B cell (primary cell): Measurements from ENCODE around the gene FIBCD1. TPM values are rescaled to one million over a fixed set of nuclear protein-coding genes. Genes with fewer than 3 reads are reported as not detected.

ENCODE experiments used
- ATAC-seq: fragments of 200-7000 bp; cut with Tn5 transposase; one replicate; pipeline ENCODE4 v1.10.0; 2021; ENCODE audit warnings: low read depth, mild to moderate bottlenecking, moderate number of reproducible peaks, moderate library complexity
- CTCF ChIA-PET: fragments of 350-600 bp; sonication (Branson Sonifier 250); formaldehyde crosslinking; loops from one replicate; lab custom pipeline; 2021; ENCODE audit warnings: antibody characterized with exemption, inconsistent platforms; lab: Charles Lee
- POLR2A ChIA-PET: fragments of 350-600 bp; sonication (Branson Sonifier 250); formaldehyde crosslinking; loops from one replicate; lab custom pipeline; 2021; ENCODE audit warnings: antibody characterized with exemption; lab: Charles Lee
- DNase-seq: peaks from one replicate; pipeline ENCODE4 v3.0.0; 2013
- H2AFZ ChIP-seq: 2 replicates; pipeline ENCODE4 v1.6.1; 2012; ENCODE audit warnings: mild to moderate bottlenecking, low read depth, low read length; ENCODE audit not compliant: insufficient read depth, poor library complexity, severe bottlenecking
- H3K27ac ChIP-seq, 2 donors: 1 replicate in 1 of 2; 2 replicates in 1 of 2; pipeline ENCODE4 v1.5.1; 2012 to 2013; ENCODE audit warnings: low read length in 2 of 2, mild to moderate bottlenecking in 2 of 2, moderate library complexity in 1 of 2
- H3K27me3 ChIP-seq, 4 experiments: fragments of 200-600 bp in 1 of 4; sonication (generic) in 1 of 4; replicated peaks in 1 of 4; 1 replicate in 2 of 4; 2 replicates in 2 of 4; pipeline versions ENCODE4 v1.6.1 to v1.7.0; 2013 to 2016; ENCODE audit warnings: low read length in 3 of 4, mild to moderate bottlenecking in 2 of 4, mixed read lengths in 1 of 4, moderate library complexity in 1 of 4; ENCODE audit not compliant: insufficient read depth in 4 of 4, control insufficient read depth in 3 of 4; ENCODE audit errors: control extremely low read depth in 1 of 4
- H3K36me3 ChIP-seq, 2 experiments: replicated peaks in 1 of 2; 1 replicate in 1 of 2; 2 replicates in 1 of 2; pipeline versions ENCODE4 v1.6.1 to v1.7.1; 2013; ENCODE audit warnings: low read length in 1 of 2; ENCODE audit not compliant: insufficient read depth in 2 of 2, control insufficient read depth in 1 of 2; ENCODE audit errors: control extremely low read depth in 1 of 2, extremely low read depth in 1 of 2
- H3K4me1 ChIP-seq, 2 donors: fragments of 200-600 bp in 1 of 2; sonication (generic) in 1 of 2; 1 replicate in 1 of 2; 2 replicates in 1 of 2; pipeline versions ENCODE4 v1.5.1 to v1.6.1; 2013 to 2017; ENCODE audit warnings: low read length in 2 of 2; ENCODE audit not compliant: control insufficient read depth in 2 of 2, insufficient read depth in 2 of 2
- H3K4me2 ChIP-seq: replicated peaks from 2 replicates; pipeline ENCODE3; 2012; ENCODE audit warnings: mild to moderate bottlenecking, low read depth, low read length; ENCODE audit not compliant: poor library complexity, severe bottlenecking
- H3K4me3 ChIP-seq, 5 experiments: fragments of 200-600 bp in 1 of 5; sonication (generic) in 1 of 5; 1 replicate in 3 of 5; 2 replicates in 2 of 5; pipeline versions ENCODE4 v1.5.1 to v1.7.0; 2011 to 2016; ENCODE audit warnings: low read length in 4 of 5, mild to moderate bottlenecking in 4 of 5, low read depth in 2 of 5, control low read depth in 1 of 5, moderate library complexity in 1 of 5; ENCODE audit not compliant: insufficient read depth in 1 of 5; ENCODE audit errors: control extremely low read depth in 1 of 5, extremely low read depth in 1 of 5
- H3K79me2 ChIP-seq: fragments of 200-600 bp; sonication (generic); one replicate; pipeline ENCODE4 v1.6.0; 2016; ENCODE audit warnings: low read length; ENCODE audit not compliant: control insufficient read depth, insufficient read depth
- H3K9ac ChIP-seq: fragments of 200-600 bp; sonication (generic); 2 replicates; pipeline ENCODE4 v1.6.1; 2017; ENCODE audit warnings: mild to moderate bottlenecking, low read length, moderate library complexity
- H3K9me3 ChIP-seq, 3 donors: one replicate each; pipeline versions ENCODE4 v1.6.1 to v1.7.1; 2013; ENCODE audit warnings: low read length in 2 of 3; ENCODE audit not compliant: control insufficient read depth in 2 of 3, insufficient read depth in 1 of 3; ENCODE audit errors: control extremely low read depth in 1 of 3
- H4K20me1 ChIP-seq: 2 replicates; pipeline ENCODE4 v1.6.0; 2012; ENCODE audit warnings: mild to moderate bottlenecking, low read length; ENCODE audit not compliant: insufficient read depth, control insufficient read depth, poor library complexity, severe bottlenecking
- H3K27ac Mint-ChIP-seq: one replicate; pipeline ENCODE4 v1.8.0; 2021; ENCODE audit warnings: mixed read lengths
- H3K27me3 Mint-ChIP-seq: one replicate; pipeline ENCODE4 v1.8.0; 2021; ENCODE audit warnings: mixed read lengths
- H3K4me1 Mint-ChIP-seq: one replicate; pipeline ENCODE4 v1.8.0; 2021; ENCODE audit warnings: mixed read lengths
- H3K4me3 Mint-ChIP-seq: one replicate; pipeline ENCODE4 v1.8.0; 2021; ENCODE audit warnings: mixed read lengths
- H3K9me3 Mint-ChIP-seq: one replicate; pipeline ENCODE4 v1.8.0; 2022; ENCODE audit warnings: mixed read lengths; ENCODE audit not compliant: insufficient read depth
- EZH2 ChIP-seq: IDR thresholded peaks from 2 replicates; pipeline ENCODE4 v1.6.1; 2012; ENCODE audit warnings: borderline replicate concordance, low read depth, mild to moderate bottlenecking, moderate library complexity, low read length; ENCODE audit not compliant: insufficient read depth, poor library complexity, severe bottlenecking
- WGBS: methylation state at CpG from one replicate; pipeline ENCODE4 v1.1.5; 2013; ENCODE audit warnings: missing lambda C conversion rate; ENCODE audit not compliant: insufficient coverage; 5-methylcytosine and 5-hydroxymethylcytosine counted together
- intact Hi-C: fragments of 100-400 bp; cut with micrococcal nuclease; formaldehyde crosslinking; loops from one replicate; pipeline ENCODE4 v1.10.0; 2022
- polyA plus RNA-seq: library from polyadenylated mRNA; depleted of rRNA; stranded (reverse); fragments of >200 nt; gene quantifications from 2 replicates; pipeline ENCODE4 v1.2.3, GENCODE V29; 2012
- total RNA-seq, 2 donors: library from RNA; stranded (reverse); fragments of 120-200 nt in 1 of 2; gene quantifications; 1 replicate in 1 of 2; 2 replicates in 1 of 2; pipeline versions ENCODE4 v1.2.3 to v1.2.4, GENCODE V29; 2013 to 2022
- TF ChIP-seq, protein P1 (sequence below): fragments of 200-600 bp; IDR thresholded peaks from one replicate; pipeline ENCODE4 v1.8.0; 2022; ENCODE audit warnings: antibody characterized with exemption, mild to moderate bottlenecking

Gene FIBCD1
- total and polyA plus RNA-seq, 2 donors (not counting 1 experiment from before 2014, with no cell fraction given): not detected

DNA sequence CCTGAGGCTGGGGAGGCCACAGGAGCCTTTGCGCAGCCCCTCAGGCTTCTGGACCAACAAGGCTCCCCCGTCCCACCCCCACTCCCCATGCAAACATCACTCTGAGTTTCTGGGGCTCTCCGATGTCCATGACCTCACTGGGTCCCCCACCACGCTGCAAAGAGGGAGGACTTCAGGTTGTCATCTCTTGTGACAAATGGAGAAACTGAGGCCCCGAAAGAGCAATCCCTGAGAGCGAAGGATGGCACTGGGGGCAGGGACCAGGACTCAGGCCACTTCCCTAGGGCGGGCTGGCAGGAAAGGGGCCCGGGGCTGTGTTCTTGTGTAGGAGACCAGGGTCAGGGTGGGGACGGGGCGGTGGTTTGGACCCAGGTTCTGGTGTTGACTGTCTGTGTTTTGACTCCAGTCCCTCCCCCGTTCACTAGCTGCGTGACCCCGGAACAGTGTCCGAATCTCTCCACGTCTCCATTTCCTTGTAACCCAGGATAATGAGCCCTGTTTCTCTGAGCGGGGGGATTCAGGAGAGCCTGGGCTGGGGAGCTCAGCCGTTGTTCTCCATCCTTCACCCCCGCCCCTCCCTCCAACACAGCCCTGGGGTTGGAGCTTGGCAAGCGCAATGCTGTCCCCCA, 13.9 kb downstream of the FIBCD1 start:
- Histone ChIP-seq H3K27me3 (peaks cover 0 to 3% (median 1%) of the 10 kb centered on the region in 4 experiments), H3K4me2 (no peak overlapping the region), H3K9me3 (no peaks in the 10 kb centered on the region), H2AFZ (no peak overlapping the region), H4K20me1 (no peaks in the 10 kb centered on the region), H3K27ac (no peak overlapping the region), H3K4me1 (peaks cover 0 to 7% of the 10 kb centered on the region in 2 donors), H3K79me2 (no peaks in the 10 kb centered on the region), H3K36me3 (no peaks in the 10 kb centered on the region), H3K9ac (no peak overlapping the region), H3K4me3 (no peak overlapping the region)
- H3K4me1 Mint-ChIP-seq: peaks cover 11% of the 10 kb centered on the region
- ATAC-seq (no peak), DNase-seq (no peak)
- H3K4me3 Mint-ChIP-seq: no peak overlapping the region
- CTCF ChIA-PET: no interaction called here
- 88% methylated on average over 18 of the region's 19 CpGs for WGBS
- H3K9me3 Mint-ChIP-seq: no peaks in the 10 kb centered on the region
- H3K27ac Mint-ChIP-seq: no peak overlapping the region
- peaks cover 35% of the 10 kb centered on the region for H3K27me3 Mint-ChIP-seq
- intact Hi-C loops: no loop called here
- POLR2A ChIA-PET: no interaction called here
- no peak for TF ChIP-seq EZH2
- TF ChIP-seq, protein P1, sequence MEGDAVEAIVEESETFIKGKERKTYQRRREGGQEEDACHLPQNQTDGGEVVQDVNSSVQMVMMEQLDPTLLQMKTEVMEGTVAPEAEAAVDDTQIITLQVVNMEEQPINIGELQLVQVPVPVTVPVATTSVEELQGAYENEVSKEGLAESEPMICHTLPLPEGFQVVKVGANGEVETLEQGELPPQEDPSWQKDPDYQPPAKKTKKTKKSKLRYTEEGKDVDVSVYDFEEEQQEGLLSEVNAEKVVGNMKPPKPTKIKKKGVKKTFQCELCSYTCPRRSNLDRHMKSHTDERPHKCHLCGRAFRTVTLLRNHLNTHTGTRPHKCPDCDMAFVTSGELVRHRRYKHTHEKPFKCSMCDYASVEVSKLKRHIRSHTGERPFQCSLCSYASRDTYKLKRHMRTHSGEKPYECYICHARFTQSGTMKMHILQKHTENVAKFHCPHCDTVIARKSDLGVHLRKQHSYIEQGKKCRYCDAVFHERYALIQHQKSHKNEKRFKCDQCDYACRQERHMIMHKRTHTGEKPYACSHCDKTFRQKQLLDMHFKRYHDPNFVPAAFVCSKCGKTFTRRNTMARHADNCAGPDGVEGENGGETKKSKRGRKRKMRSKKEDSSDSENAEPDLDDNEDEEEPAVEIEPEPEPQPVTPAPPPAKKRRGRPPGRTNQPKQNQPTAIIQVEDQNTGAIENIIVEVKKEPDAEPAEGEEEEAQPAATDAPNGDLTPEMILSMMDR: no peak

DNA sequence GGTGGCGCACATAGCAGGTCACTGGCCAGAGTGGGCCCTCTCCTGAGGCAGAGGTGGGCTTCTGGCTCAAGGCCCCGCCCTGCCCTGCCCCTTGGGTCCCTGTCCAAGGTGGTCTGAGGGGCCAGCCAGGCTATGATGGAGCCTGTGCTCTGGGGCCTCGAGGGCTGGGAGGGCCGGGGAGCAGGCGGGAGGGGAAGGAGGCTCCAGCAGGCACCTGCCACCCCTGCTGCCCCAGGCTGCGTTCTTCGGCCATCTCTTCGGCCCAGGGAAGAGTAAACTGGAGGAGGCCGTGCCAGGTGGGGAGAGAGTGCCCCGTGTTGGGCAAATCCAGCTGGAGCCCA, 14.6 kb downstream of the FIBCD1 start:
- CTCF ChIA-PET: no interaction called here
- POLR2A ChIA-PET: no interaction called here
- intact Hi-C loops: no loop called here
- ATAC-seq (no peak), DNase-seq (no peak)
- H2AFZ ChIP-seq: no peak overlapping the region
- H3K27ac ChIP-seq: no peak overlapping the region
- Mint-ChIP-seq H3K27me3 (peaks cover 31% of the 10 kb centered on the region), H3K9me3 (no peaks in the 10 kb centered on the region), H3K4me3 (no peak overlapping the region), H3K27ac (no peak overlapping the region), H3K4me1 (peaks cover 11% of the 10 kb centered on the region)
- H3K9ac ChIP-seq: no peak overlapping the region
- no peak overlapping the region for H3K4me3 ChIP-seq
- TF ChIP-seq, protein P1: no peak
- TF ChIP-seq EZH2: no peak
- H3K27me3 ChIP-seq: peaks cover 0 to 3% (median 1%) of the 10 kb centered on the region in 4 experiments
- H3K4me2 ChIP-seq: no peak overlapping the region
- 78% methylated on average over 10 of the region's 10 CpGs for WGBS
- no peaks in the 10 kb centered on the region for H3K36me3 ChIP-seq
- no peaks in the 10 kb centered on the region for H3K79me2 ChIP-seq
- H3K4me1 ChIP-seq: peaks cover 0 to 7% of the 10 kb centered on the region in 2 donors
- no peaks in the 10 kb centered on the region for H3K9me3 ChIP-seq
- no peaks in the 10 kb centered on the region for H4K20me1 ChIP-seq
